GM19193 (cell line): ENCODE results near the gene GTF3C5.

Source experiments
- POLR2A ChIP-seq: IDR thresholded peaks from 4 replicates; pipeline ENCODE4 v1.6.1; 2011; ENCODE audit not compliant: insufficient read depth, insufficient read length; ENCODE audit errors: extremely low read depth

Gene GTF3C5

GRCh38 chr9:133071484-133072150 lies 40.8 kb downstream of the GTF3C5 start:
- no peak for TF ChIP-seq POLR2A

- TF ChIP-seq POLR2A: no peak
Observed at GRCh38 chr9:133073086-133074014, 42.6 kb downstream of the GTF3C5 start.

- no peak for TF ChIP-seq POLR2A
Observed at GRCh38 chr9:133074111-133074651, 43.4 kb downstream of the GTF3C5 start.

GRCh38 chr9:133075925-133076630 lies 45.3 kb downstream of the GTF3C5 start:
- TF ChIP-seq POLR2A: no peak

- TF ChIP-seq POLR2A: no peak
Observed at GRCh38 chr9:133076691-133077090, 45.9 kb downstream of the GTF3C5 start.

GRCh38 chr9:133078486-133078885 lies 47.7 kb downstream of the GTF3C5 start:
- no peak for TF ChIP-seq POLR2A

- TF ChIP-seq POLR2A: no peak
Observed at GRCh38 chr9:133080161-133080560, 49.4 kb downstream of the GTF3C5 start.

GRCh38 chr9:133086894-133087293 lies 56.1 kb downstream of the GTF3C5 start:
- no peak for TF ChIP-seq POLR2A

GRCh38 chr9:133087429-133088145 lies 56.8 kb downstream of the GTF3C5 start:
- no peak for TF ChIP-seq POLR2A

- no peak for TF ChIP-seq POLR2A
Observed at GRCh38 chr9:133088146-133088750, 57.5 kb downstream of the GTF3C5 start.

- no peak for TF ChIP-seq POLR2A
Observed at GRCh38 chr9:133088756-133089155, 58.0 kb downstream of the GTF3C5 start.

- TF ChIP-seq POLR2A: no peak
Observed at GRCh38 chr9:133089271-133089671, 58.5 kb downstream of the GTF3C5 start.

- TF ChIP-seq POLR2A: no peak
Observed at GRCh38 chr9:133090187-133090586, 59.4 kb downstream of the GTF3C5 start.

- no peak for TF ChIP-seq POLR2A
Observed at GRCh38 chr9:133090752-133091385, 60.1 kb downstream of the GTF3C5 start.

- no peak for TF ChIP-seq POLR2A
Observed at GRCh38 chr9:133094842-133095393, 64.1 kb downstream of the GTF3C5 start.
